SH-SY5Y (cell line): ENCODE measurements around the gene VWF.

Experiments
- GATA2 ChIP-seq: IDR thresholded peaks from 2 replicates; pipeline ENCODE4 v1.6.1; 2011; ENCODE audit warnings: mild to moderate bottlenecking, low read depth, low read length
- GATA3 ChIP-seq: IDR thresholded peaks from 2 replicates; pipeline ENCODE4 v1.6.1; 2011; ENCODE audit warnings: low read depth, mild to moderate bottlenecking, low read length, moderate library complexity

- TF ChIP-seq GATA3 (no peak), GATA2 (no peak)
Measured at GRCh38 chr12:6077692-6078083, 46.8 kb downstream of the VWF start.
